H1 (cell line): ENCODE measurements around the gene DOCK1. TPM values are rescaled to one million over a fixed set of nuclear protein-coding genes. Genes with fewer than 3 reads are reported as not detected.

Experiments
- CTCF ChIA-PET: fragments of 300-600 bp; sonication (Branson Sonifier 250); formaldehyde crosslinking; loops from one replicate; lab custom pipeline; 2021; ENCODE audit not compliant: partially characterized antibody; lab: Charles Lee
- POLR2A ChIA-PET: fragments of 300-600 bp; sonication (Branson Sonifier 250); formaldehyde crosslinking; loops from one replicate; lab custom pipeline; 2021; ENCODE audit warnings: inconsistent platforms; ENCODE audit not compliant: partially characterized antibody; lab: Charles Lee
- DNase-seq, 2 experiments: peaks; one replicate each; pipeline versions ENCODE4 v3.0.0 to v3.0.0-alpha.2; 2010 to 2022; ENCODE audit warnings: low spot score in 2 of 2, low read depth in 1 of 2, mixed read lengths in 1 of 2
- FAIRE-seq: peaks from 2 replicates; lab custom pipeline; 2011; peaks lifted over from hg19 to GRCh38; lab: Jason Lieb, UNC
- H2AFZ ChIP-seq: 2 replicates; pipeline ENCODE4 v1.8.1; 2012; ENCODE audit warnings: low read length, inconsistent platforms
- H2AK5ac ChIP-seq: 2 replicates; pipeline ENCODE4 v1.6.1; 2013; ENCODE audit warnings: low read depth, low read length
- H2BK120ac ChIP-seq: replicated peaks from 2 replicates; pipeline ENCODE3; 2013; ENCODE audit warnings: low read depth, low read length, inconsistent platforms
- H2BK12ac ChIP-seq: 2 replicates; pipeline ENCODE4 v1.6.1; 2013; ENCODE audit warnings: low read depth, low read length
- H2BK15ac ChIP-seq: 2 replicates; pipeline ENCODE4 v1.6.1; 2013; ENCODE audit warnings: low read length
- H2BK20ac ChIP-seq: 2 replicates; pipeline ENCODE4 v1.6.1; 2013; ENCODE audit warnings: low read length
- H2BK5ac ChIP-seq: 2 replicates; pipeline ENCODE4 v1.6.1; 2013; ENCODE audit warnings: low read depth, low read length
- H3K14ac ChIP-seq: 2 replicates; pipeline ENCODE4 v1.6.1; 2013; ENCODE audit warnings: inconsistent platforms; ENCODE audit not compliant: insufficient read length
- H3K18ac ChIP-seq: 2 replicates; pipeline ENCODE4 v1.6.1; 2013; ENCODE audit warnings: low read length; ENCODE audit errors: extremely low read depth
- H3K23ac ChIP-seq: 2 replicates; pipeline ENCODE4 v1.6.1; 2013; ENCODE audit warnings: inconsistent platforms; ENCODE audit not compliant: insufficient read length
- H3K23me2 ChIP-seq: 2 replicates; pipeline ENCODE4 v1.6.1; 2013; ENCODE audit warnings: low read depth, low read length
- H3K27ac ChIP-seq: 2 replicates; pipeline ENCODE4 v1.6.1; 2011; ENCODE audit warnings: low read depth, low read length, inconsistent platforms
- H3K27me3 ChIP-seq, 4 experiments: replicated peaks in 1 of 4; 1 replicate in 1 of 4; 2 replicates in 3 of 4; pipeline versions ENCODE4 v1.6.1 to v1.8.1; 2011 to 2013; ENCODE audit warnings: low read length in 3 of 4, mild to moderate bottlenecking in 3 of 4, inconsistent platforms in 2 of 4, mixed read lengths in 2 of 4, moderate library complexity in 1 of 4; ENCODE audit not compliant: control insufficient read depth in 3 of 4, insufficient read depth in 3 of 4; ENCODE audit errors: extremely low read depth in 1 of 4
- H3K36me3 ChIP-seq, 4 experiments: 2 replicates each; pipeline versions ENCODE4 v1.6.1 to v1.8.1; 2011 to 2013; ENCODE audit warnings: mild to moderate bottlenecking in 4 of 4, low read length in 3 of 4, moderate library complexity in 2 of 4, control low read depth in 1 of 4, inconsistent platforms in 1 of 4; ENCODE audit not compliant: insufficient read depth in 4 of 4, control insufficient read depth in 2 of 4
- H3K4ac ChIP-seq: replicated peaks from 2 replicates; pipeline ENCODE3; 2013; ENCODE audit warnings: low read length, low read depth, mixed read lengths, inconsistent platforms; ENCODE audit not compliant: insufficient read length
- H3K4me1 ChIP-seq, 4 experiments: replicated peaks in 1 of 4; 1 replicate in 1 of 4; 2 replicates in 3 of 4; pipeline versions ENCODE4 v1.6.1 to v1.8.1; 2011 to 2013; ENCODE audit warnings: low read length in 3 of 4, inconsistent platforms in 2 of 4, mixed read lengths in 1 of 4; ENCODE audit not compliant: insufficient read depth in 4 of 4, control insufficient read depth in 3 of 4
- H3K4me2 ChIP-seq, 2 experiments: 2 replicates each; pipeline versions ENCODE4 v1.6.1 to v1.8.1; 2011 to 2013; ENCODE audit warnings: low read depth in 2 of 2, low read length in 2 of 2, control low read depth in 1 of 2, inconsistent platforms in 1 of 2, mild to moderate bottlenecking in 1 of 2; ENCODE audit not compliant: insufficient read depth in 1 of 2
- H3K4me3 ChIP-seq, 4 experiments: fragments of 200-600, 300-600 bp in 1 of 4; sonication (generic), shearing (Covaris generic), sonication (Bioruptor Twin) in 1 of 4; 2 replicates each; pipeline versions ENCODE4 v1.5.1 to v1.8.1; 2011 to 2016; ENCODE audit warnings: low read length in 4 of 4, low read depth in 3 of 4, control low read depth in 2 of 4, inconsistent platforms in 2 of 4, mild to moderate bottlenecking in 2 of 4, mixed read lengths in 1 of 4, moderate library complexity in 1 of 4; ENCODE audit not compliant: insufficient read depth in 2 of 4; ENCODE audit errors: extremely low read depth in 1 of 4
- H3K56ac ChIP-seq: replicated peaks from 2 replicates; pipeline ENCODE3; 2013; ENCODE audit warnings: low read depth, mild to moderate bottlenecking, mixed read lengths, low read length, inconsistent platforms; ENCODE audit not compliant: insufficient read length
- H3K79me1 ChIP-seq: 2 replicates; pipeline ENCODE4 v1.6.1; 2013; ENCODE audit warnings: low read depth, low read length, control low read depth
- H3K79me2 ChIP-seq, 2 experiments: 2 replicates each; pipeline versions ENCODE4 v1.6.1 to v1.8.1; 2012 to 2013; ENCODE audit warnings: low read length in 2 of 2, mild to moderate bottlenecking in 2 of 2, inconsistent platforms in 1 of 2; ENCODE audit not compliant: insufficient read depth in 2 of 2, control insufficient read depth in 1 of 2
- H3K9ac ChIP-seq, 4 experiments: replicated peaks in 1 of 4; 1 replicate in 1 of 4; 2 replicates in 3 of 4; pipeline versions ENCODE4 v1.6.1 to v1.8.1; 2011 to 2013; ENCODE audit warnings: low read depth in 3 of 4, low read length in 3 of 4, control low read depth in 2 of 4, mild to moderate bottlenecking in 2 of 4, moderate library complexity in 2 of 4, inconsistent platforms in 1 of 4; ENCODE audit errors: extremely low read depth in 1 of 4
- H3K9me3 ChIP-seq, 2 experiments: 2 replicates each; pipeline versions ENCODE4 v1.6.1 to v1.8.1; 2012 to 2013; ENCODE audit warnings: mild to moderate bottlenecking in 2 of 2, moderate library complexity in 2 of 2, control low read depth in 1 of 2, inconsistent platforms in 1 of 2, low read depth in 1 of 2, low read length in 1 of 2, mixed read lengths in 1 of 2; ENCODE audit not compliant: insufficient read depth in 2 of 2
- H4K20me1 ChIP-seq, 2 experiments: replicated peaks in 1 of 2; 2 replicates each; pipeline versions ENCODE3 to v1.8.1; 2011 to 2013; ENCODE audit warnings: inconsistent platforms in 2 of 2, low read length in 2 of 2, mild to moderate bottlenecking in 1 of 2; ENCODE audit not compliant: insufficient read depth in 2 of 2, control insufficient read depth in 1 of 2
- H4K5ac ChIP-seq: 2 replicates; pipeline ENCODE4 v1.6.1; 2013; ENCODE audit warnings: low read length, low read depth, mixed read lengths, inconsistent platforms; ENCODE audit not compliant: insufficient read length
- H4K8ac ChIP-seq: 2 replicates; pipeline ENCODE4 v1.8.0; 2013; ENCODE audit warnings: mild to moderate bottlenecking, moderate library complexity, low read length, inconsistent platforms; ENCODE audit not compliant: insufficient read depth; ENCODE audit errors: extremely low read depth
- H4K91ac ChIP-seq: replicated peaks from 2 replicates; pipeline ENCODE3; 2013; ENCODE audit warnings: low read length, mixed read lengths, inconsistent platforms; ENCODE audit not compliant: insufficient read length
- KDM1A ChIP-seq: fragments of 200-600, 300-600 bp; sonication (generic); IDR thresholded peaks from 2 replicates; pipeline ENCODE4 v1.7.1; 2016; ENCODE audit warnings: mild to moderate bottlenecking, low read length, borderline replicate concordance
- MAFK ChIP-seq: IDR thresholded peaks from 2 replicates; pipeline ENCODE4 v1.6.1; 2012; ENCODE audit warnings: low read depth, mild to moderate bottlenecking, improper control_type of control experiment, low read length
- RBBP5 ChIP-seq: IDR thresholded peaks from 2 replicates; pipeline ENCODE4 v1.7.1; 2012; ENCODE audit warnings: low read depth, mild to moderate bottlenecking, inconsistent platforms, low read length, moderate library complexity, borderline replicate concordance
- RNF2 ChIP-seq: fragments of 200-900, 300-1000 bp; sonication (generic); IDR thresholded peaks from 2 replicates; pipeline ENCODE4 v1.7.1; 2016; ENCODE audit warnings: borderline replicate concordance, low read depth, mild to moderate bottlenecking, antibody characterized with exemption, low read length; ENCODE audit not compliant: poor library complexity, severe bottlenecking; ENCODE audit errors: missing control alignments
- SAP30 ChIP-seq: fragments of 300-600 bp; sonication (generic); IDR thresholded peaks from 2 replicates; pipeline ENCODE4 v1.7.1; 2012; ENCODE audit warnings: low read length, moderate library complexity, mild to moderate bottlenecking, inconsistent platforms; ENCODE audit not compliant: insufficient read depth, insufficient replicate concordance
- SP1 ChIP-seq: IDR thresholded peaks from 2 replicates; pipeline ENCODE4 v1.6.1; 2011; ENCODE audit warnings: low read depth, low read length
- SRF ChIP-seq: IDR thresholded peaks from 2 replicates; pipeline ENCODE4 v1.6.1; 2011; ENCODE audit warnings: mild to moderate bottlenecking, low read depth, low read length, moderate library complexity
- TBP ChIP-seq: IDR thresholded peaks from 2 replicates; pipeline ENCODE4 v1.6.1; 2011; ENCODE audit warnings: low read depth, low read length, improper control_type of control experiment
- TEAD4 ChIP-seq: IDR thresholded peaks from 2 replicates; pipeline ENCODE4 v1.6.1; 2012; ENCODE audit warnings: low read depth, low read length, inconsistent platforms, mixed read lengths
- WGBS, 2 experiments: shearing (Covaris generic) in 1 of 2; methylation state at CpG; one replicate each; pipeline versions ENCODE4 v1.1.6 to v1.1.7; 2013 to 2015; ENCODE audit warnings: low lambda C conversion rate in 2 of 2, mixed read lengths in 2 of 2, inconsistent platforms in 1 of 2, low coverage in 1 of 2, missing lambda C conversion rate in 1 of 2; ENCODE audit not compliant: insufficient replicate concordance in 2 of 2, insufficient coverage in 1 of 2, insufficient read length in 1 of 2; ENCODE audit errors: extremely low coverage in 1 of 2, missing lambda C conversion rate in 1 of 2; 5-methylcytosine and 5-hydroxymethylcytosine counted together
- polyA plus RNA-seq, 7 experiments: library from polyadenylated mRNA; depleted of rRNA in 3 of 7; stranded (reverse) in 5 of 7; unstranded in 2 of 7; fragments of >200 nt in 5 of 7; fragments of 200-250 nt in 2 of 7; gene quantifications; 1 replicate in 5 of 7; 2 replicates in 1 of 7; 4 replicates in 1 of 7; pipeline versions ENCODE4 v1.2.1 to v1.2.3, GENCODE V29; 2011 to 2013; ENCODE audit warnings: missing spikeins in 2 of 7, mixed read lengths in 2 of 7
- total RNA-seq: library from RNA; stranded (reverse); fragmentation: NEBNext Ultra II Directional; extraction: Animal tissue kit (Norgen Biotek cat#: 25700); gene quantifications from 2 replicates; pipeline ENCODE4 v1.2.1, GENCODE V29; 2021

The DOCK1 gene
- total and polyA plus RNA-seq, 2 of the 8 experiments (the other 6 are each of a cell fraction or from before 2014, with no cell fraction given), result 11.6 to 53.0 TPM

GRCh38 chr10:127044186-127044585 lies 139.0 kb downstream of the DOCK1 start:
- no peak overlapping the region for H3K56ac ChIP-seq
- no peaks in the 10 kb centered on the region for H3K23me2 ChIP-seq
- no peak overlapping the region for H4K5ac ChIP-seq
- H2BK5ac ChIP-seq, result no peak overlapping the region
- no peak overlapping the region for H3K18ac ChIP-seq
- H3K9me3 ChIP-seq, result no peaks in the 10 kb centered on the region
- no peak overlapping the region for H3K27ac ChIP-seq
- no peak for FAIRE-seq
- H3K4me2 ChIP-seq, result no peak overlapping the region
- CTCF ChIA-PET, result no interaction called here
- no peaks in the 10 kb centered on the region; the same call in 1 of the 2 replicates for H3K79me1 ChIP-seq
- H3K9ac ChIP-seq, result no peak overlapping the region
- H3K23ac ChIP-seq, result no peak overlapping the region
- no peak overlapping the region for H4K91ac ChIP-seq
- 95% methylated on average over 8 of the region's 8 CpGs; no CpG with 5 or more reads in 1 of the 2 experiments for WGBS, 2 experiments
- no peaks in the 10 kb centered on the region for H3K79me2 ChIP-seq
- H2BK12ac ChIP-seq, result no peak overlapping the region
- H3K14ac ChIP-seq, result no peak overlapping the region
- no peak overlapping the region for H3K4ac ChIP-seq
- H3K27me3 ChIP-seq, result no peaks in the 10 kb centered on the region
- no peaks in the 10 kb centered on the region for H3K4me1 ChIP-seq
- peaks cover 0 to 21% (median 16%) of the 10 kb centered on the region in 4 experiments; a peak in 6 of 8 replicates for H3K36me3 ChIP-seq
- POLR2A ChIA-PET, result no interaction called here
- no peaks in the 10 kb centered on the region for H4K20me1 ChIP-seq
- H2BK120ac ChIP-seq, result no peak overlapping the region
- H2AFZ ChIP-seq, result no peak overlapping the region
- H2AK5ac ChIP-seq, result no peak overlapping the region
- H2BK20ac ChIP-seq, result no peak overlapping the region
- no peak overlapping the region for H4K8ac ChIP-seq
- no peak for DNase-seq
- no peak overlapping the region for H2BK15ac ChIP-seq
- H3K4me3 ChIP-seq, result no peak overlapping the region
- TF ChIP-seq TEAD4 (no peak), RNF2 (no peak), KDM1A (no peak), SRF (no peak), TBP (no peak), MAFK (no peak), SP1 (no peak), SAP30 (no peak), RBBP5 (no peak)
